ENCODE measurements around the gene SMPD2. TPM values are rescaled to one million over a fixed set of nuclear protein-coding genes. Genes with fewer than 3 reads are reported as not detected.

Gene SMPD2
- total and polyA plus RNA-seq, 2 donors (not counting 1 experiment from before 2014, with no cell fraction given) = 35.7 to 43.9 TPM

- Histone ChIP-seq H3K9ac (ENCODE audit: low read length) (no peak overlapping the region), H3K4me3 (ENCODE audit: control extremely low read depth in 1 of 5, extremely low read depth in 1 of 5, insufficient read depth in 1 of 5, low read depth in 2 of 5, low read length in 4 of 5) (peak overlapping the region in 1 of 5 experiments; percentile 19), H4K20me1 (ENCODE audit: control insufficient read depth, insufficient read depth, low read length, poor library complexity, severe bottlenecking) (peaks cover 9% of the 10 kb centered on the region), H2AFZ (ENCODE audit: insufficient read depth, low read depth, low read length, poor library complexity, severe bottlenecking) (no peak overlapping the region), H3K27me3 (replicated peaks in 1 of 4; ENCODE audit: control extremely low read depth in 1 of 4, control insufficient read depth in 3 of 4, insufficient read depth in 4 of 4, low read length in 3 of 4) (no peaks in the 10 kb centered on the region), H3K4me1 (ENCODE audit: control insufficient read depth in 2 of 2, insufficient read depth in 2 of 2, low read length in 2 of 2) (peaks cover 70 to 74% of the 10 kb centered on the region in 2 donors), H3K27ac (ENCODE audit: low read length in 2 of 2) (peak overlapping the region; percentile 19 to 76), H3K79me2 (ENCODE audit: control insufficient read depth, insufficient read depth, low read length) (peaks cover 36% of the 10 kb centered on the region), H3K4me2 (replicated peaks; ENCODE audit: low read depth, low read length, poor library complexity, severe bottlenecking) (peak overlapping the region; percentile 65), H3K36me3 (replicated peaks in 1 of 2; ENCODE audit: control extremely low read depth in 1 of 2, control insufficient read depth in 1 of 2, extremely low read depth in 1 of 2, insufficient read depth in 2 of 2, low read length in 1 of 2) (peaks cover 0 to 50% of the 10 kb centered on the region in 2 experiments), H3K9me3 (ENCODE audit: control extremely low read depth in 1 of 3, control insufficient read depth in 2 of 3, insufficient read depth in 1 of 3, low read length in 2 of 3) (no peaks in the 10 kb centered on the region)
- TF ChIP-seq EZH2 (IDR thresholded peaks at IDR 0.05; ENCODE audit: borderline replicate concordance, insufficient read depth, low read depth, low read length, poor library complexity, severe bottlenecking) (no peak), CTCF (IDR thresholded peaks at IDR 0.05) (no peak)
- intact Hi-C loops (cut with micrococcal nuclease) = loop anchor here (1.0 to 10.0 kb wide), 3 partner anchors 9 to 1425 kb away; partner anchors contain the start of gene AMD1
- Mint-ChIP-seq H3K27ac (peak overlapping the region; percentile 79), H3K9me3 (ENCODE audit: insufficient read depth) (no peaks in the 10 kb centered on the region), H3K4me1 (peaks cover 78% of the 10 kb centered on the region), H3K4me3 (peak overlapping the region; percentile 47), H3K27me3 (no peaks in the 10 kb centered on the region)
- ChIA-PET POLR2A (interaction anchor here (0.5 to 3.7 kb wide), 3 partner anchors 9 to 67 kb away, joined by 4 to 21 read pairs (median 6); partner anchors contain the start of genes PPIL6 and SMPD2), CTCF (interaction anchor here (0.5 to 1.1 kb wide), 2 partner anchors 10 to 13 kb away, joined by 3 read pairs; no protein-coding TSS in a partner anchor)
- DNase-seq = peak; percentile 77
- WGBS (ENCODE audit: insufficient coverage) = 66% methylated on average over 16 of the region's 16 CpGs
- ATAC-seq (ENCODE audit: low read depth) = peak; percentile 28
Observed at GRCh38 chr6:109449795-109450673, 9.5 kb downstream of the SMPD2 start.
